Endometrial microvascular endothelial cells (primary cell): ENCODE data around the gene CRACR2B. TPM values are rescaled to one million over a fixed set of nuclear protein-coding genes. Genes with fewer than 3 reads are reported as not detected.

Experiments used
- in situ Hi-C: cut with HindIII; loops from 2 replicates; pipeline ENCODE4 v1.10.0; 2017; ENCODE audit warnings: low sequenced_read_pairs, low pct_unique_long_range_greater_than_20kb; ENCODE audit errors: inconsistent ontology term
- total RNA-seq: library from RNA; depleted of rRNA; stranded (reverse); fragments of >200 nt; gene quantifications from one replicate; pipeline ENCODE4 v1.2.3, GENCODE V29; 2015; ENCODE audit errors: inconsistent ontology term

CRACR2B gene
- total RNA-seq, 1 donor from 2014 or later: 6.6 TPM

DNA sequence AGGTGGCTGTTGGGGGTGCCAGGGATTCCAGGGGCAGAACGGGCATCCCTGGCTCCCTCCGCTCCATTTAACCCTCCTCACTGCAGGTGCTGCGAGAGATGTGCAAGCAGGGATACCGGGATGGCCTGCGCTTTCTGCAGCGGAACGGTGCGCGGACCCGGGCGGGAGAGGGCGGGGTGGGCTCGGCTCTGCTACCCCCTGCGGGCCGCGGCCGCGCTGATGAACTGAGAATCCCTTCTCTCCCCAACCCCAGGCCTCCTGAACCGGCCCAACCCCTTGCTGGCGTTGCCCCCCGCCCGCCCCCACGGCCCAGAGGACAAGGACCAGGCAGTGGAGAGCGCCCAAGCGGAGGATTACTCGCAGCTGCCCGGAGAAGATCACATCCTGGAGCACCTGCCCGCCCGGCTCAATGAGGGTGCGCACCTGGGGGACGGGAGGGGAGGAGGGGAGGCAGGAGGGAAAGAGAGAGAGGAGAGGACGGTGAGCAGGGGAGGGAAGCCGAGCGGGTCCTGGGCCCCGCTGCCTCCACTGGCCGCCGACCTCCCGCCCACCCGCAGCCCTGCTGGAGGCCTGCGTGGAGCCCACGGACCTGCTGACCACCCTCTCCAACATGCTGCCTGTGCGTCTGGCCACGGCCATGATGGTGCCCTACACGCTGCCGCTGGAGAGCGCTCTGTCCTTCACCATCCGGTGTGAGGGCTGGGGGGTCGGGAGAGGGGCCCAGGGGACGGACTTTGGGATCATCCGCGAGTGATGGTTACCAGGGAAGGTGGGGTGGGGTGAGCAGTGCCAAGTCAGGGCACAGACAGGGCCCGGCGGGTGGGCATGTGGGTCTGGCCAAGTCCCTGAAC, 4.1 kb upstream of the CRACR2B start:
- in situ Hi-C loops: no loop called here

DNA sequence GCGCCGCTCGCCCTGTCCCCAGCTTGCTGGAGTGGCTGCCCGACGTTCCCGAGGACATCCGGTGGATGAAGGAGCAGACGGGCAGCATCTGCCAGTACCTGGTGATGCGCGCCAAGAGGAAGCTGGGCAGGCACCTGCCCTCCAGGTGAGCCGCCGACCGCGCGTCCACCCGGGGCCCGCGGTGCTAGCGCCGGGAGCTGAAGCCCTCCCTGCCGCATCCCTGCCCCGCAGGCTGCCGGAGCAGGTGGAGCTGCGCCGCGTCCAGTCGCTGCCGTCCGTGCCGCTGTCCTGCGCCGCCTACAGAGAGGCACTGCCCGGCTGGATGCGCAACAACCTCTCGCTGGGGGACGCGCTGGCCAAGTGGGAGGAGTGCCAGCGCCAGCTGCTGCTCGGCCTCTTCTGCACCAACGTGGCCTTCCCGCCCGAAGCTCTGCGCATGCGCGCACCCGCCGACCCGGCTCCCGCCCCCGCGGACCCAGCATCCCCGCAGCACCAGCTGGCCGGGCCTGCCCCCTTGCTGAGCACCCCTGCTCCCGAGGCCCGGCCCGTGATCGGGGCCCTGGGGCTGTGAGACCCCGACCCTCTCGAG, 3.3 kb upstream of the CRACR2B start:
- in situ Hi-C loops: no loop called here

DNA sequence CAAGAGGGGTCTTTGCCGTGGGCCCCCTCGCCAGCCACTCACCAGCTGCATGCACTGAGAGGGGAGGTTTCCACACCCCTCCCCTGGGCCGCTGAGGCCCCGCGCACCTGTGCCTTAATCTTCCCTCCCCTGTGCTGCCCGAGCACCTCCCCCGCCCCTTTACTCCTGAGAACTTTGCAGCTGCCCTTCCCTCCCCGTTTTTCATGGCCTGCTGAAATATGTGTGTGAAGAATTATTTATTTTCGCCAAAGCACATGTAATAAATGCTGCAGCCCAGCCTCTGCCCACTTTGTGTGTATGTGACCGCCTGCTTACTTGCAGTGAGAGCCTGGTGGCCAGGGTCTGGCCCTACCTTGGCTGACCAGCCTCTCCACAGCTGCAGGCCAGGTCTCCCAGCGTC, 2.8 kb upstream of the CRACR2B start:
- in situ Hi-C loops: no loop called here

DNA sequence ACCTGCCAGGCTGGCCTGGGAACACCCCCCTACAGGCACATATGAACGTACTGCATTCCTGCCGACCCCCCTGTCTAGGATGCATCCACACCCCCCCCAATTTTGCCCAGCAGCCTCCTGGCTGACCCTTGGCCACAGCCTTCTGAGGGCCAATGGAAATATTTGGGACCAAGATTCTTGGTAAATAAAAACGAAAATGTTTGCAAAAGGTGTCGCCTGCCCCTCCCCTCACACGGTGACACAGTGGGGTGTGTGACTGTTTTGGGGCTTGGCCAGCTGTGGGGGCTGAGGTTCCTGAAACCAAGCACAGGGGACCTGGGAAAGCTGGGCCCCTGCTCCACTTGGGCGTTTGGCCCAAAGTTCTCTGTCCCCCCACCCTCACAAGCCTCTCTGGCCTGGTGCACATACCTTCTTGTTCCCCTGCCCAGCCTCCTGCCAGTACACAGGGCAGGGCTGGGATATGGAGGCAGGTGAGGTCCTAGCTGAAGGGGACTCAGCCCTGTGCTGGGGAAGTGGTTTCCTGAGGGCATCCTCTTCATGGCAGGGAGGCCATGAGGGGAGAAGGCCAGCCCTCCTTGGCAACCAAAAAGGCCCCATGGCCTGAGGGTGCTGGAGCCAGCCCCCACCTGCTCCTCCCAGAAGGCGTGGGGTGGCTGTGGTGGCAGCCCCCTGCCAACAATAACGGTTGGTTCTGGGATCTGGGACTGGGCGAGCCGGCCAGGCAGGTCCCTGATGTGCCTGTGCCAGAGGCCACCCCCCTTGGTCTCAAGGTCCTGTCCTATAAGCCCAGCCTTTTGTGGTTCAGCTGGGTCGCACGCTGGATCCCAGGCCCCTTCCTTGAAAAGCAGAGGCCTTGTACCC, 2.1 kb upstream of the CRACR2B start:
- in situ Hi-C loops: no loop called here

DNA sequence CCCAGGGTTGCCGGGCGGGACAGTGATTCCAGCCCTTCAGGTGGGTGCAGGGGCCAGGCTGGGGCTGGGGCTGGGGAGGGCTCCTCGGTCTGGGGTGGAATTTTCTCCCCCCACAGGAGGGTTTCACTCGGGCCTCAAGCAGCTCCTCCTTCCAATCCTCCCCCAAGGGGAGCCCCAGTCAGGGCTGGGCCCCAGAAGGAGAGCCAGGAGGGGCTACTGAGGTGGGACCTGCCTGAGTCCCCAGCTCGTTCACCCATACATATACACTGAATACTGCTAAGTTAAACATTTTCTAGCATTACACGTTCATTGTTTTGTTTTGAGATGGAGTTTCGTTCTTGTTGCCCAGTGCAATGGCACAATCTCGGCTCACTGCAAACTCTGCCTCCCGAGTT, 1.5 kb upstream of the CRACR2B start:
- in situ Hi-C loops: no loop called here

DNA sequence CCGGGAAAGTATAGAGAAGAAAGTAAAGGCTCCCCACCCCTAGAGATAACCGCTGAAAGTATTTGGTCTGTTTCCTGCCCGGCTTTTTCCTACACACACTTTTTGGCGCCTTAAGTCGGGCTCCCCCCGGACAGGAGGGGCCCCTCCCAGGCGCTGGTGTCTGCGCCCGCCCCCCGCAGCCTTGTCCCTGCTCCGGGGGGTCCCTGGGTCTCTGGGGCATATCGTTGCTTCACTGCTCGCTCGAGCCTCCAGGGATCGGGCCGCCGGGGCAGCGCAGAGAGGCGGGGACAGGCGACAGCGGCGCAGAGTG, 928 bp upstream of the CRACR2B start:
- in situ Hi-C loops: no loop called here

DNA sequence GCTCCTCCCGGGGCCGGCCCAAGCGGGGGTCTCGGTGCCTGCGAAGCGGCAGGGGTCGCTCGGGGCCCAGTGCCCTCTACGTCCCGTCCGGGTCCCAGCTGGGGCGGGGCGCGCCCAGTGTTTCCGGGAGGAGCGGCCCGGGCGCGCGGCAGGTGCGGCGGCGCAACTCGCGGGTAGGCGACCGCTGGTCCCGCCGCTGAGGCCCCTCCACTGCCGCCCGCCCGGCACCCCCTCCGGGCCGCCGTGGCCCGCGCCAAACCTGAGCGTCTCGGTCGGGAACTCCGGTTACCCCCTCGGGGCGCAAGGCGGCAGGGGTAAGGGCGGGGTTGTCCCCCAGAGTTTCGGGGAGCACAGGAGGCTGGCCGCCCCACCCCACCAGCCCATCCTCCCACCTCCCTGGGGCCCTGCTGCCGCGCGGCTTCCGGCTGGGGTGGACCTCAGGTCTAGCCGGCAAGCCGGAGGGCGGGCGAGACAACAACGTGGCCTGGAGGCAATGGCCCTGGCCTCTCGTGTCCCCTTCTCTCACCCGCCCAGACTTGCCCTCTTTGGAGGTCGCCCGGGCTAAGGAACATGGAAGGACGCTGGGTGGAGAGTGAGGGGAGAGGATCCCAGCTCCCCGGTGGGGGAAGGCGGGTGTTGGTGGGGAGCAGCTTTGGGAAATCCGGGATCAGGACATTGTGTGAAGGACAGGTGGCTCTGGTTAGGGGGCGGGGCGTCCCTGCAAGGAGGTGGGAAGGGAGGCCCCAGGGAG, 398 bp upstream of the CRACR2B start:
- in situ Hi-C loops: no loop called here

DNA sequence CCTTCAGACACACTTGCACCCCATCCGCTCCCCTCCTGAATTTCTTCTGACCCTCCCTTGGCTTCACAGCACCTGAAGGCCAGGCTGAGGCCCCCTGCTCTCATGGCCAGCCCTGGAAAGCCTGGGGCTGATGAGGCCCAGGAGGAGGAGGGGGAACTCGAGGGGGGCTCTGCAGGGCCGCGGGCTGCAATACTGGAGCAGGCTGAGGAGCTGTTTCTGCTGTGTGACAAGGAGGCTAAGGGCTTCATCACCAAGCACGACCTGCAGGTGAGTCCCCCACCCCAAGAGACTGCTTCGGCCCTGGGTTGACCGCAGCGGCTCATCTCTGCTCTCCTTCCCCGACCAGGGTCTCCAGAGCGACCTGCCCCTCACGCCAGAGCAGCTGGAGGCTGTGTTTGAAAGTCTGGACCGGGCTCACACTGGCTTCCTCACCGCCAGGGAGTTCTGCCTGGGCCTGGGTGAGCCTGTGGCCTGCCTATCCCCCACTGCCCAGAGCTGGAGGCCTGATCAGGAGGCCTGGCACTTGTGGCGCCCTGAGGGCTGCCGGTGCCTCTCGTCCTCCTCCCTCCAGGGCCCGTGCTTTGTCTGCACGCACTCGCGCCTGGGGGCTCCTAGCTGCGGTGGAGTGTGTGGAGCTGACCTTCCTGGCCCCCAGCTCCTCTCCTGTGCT, 922 bp downstream of the CRACR2B start:
- in situ Hi-C loops: no loop called here

DNA sequence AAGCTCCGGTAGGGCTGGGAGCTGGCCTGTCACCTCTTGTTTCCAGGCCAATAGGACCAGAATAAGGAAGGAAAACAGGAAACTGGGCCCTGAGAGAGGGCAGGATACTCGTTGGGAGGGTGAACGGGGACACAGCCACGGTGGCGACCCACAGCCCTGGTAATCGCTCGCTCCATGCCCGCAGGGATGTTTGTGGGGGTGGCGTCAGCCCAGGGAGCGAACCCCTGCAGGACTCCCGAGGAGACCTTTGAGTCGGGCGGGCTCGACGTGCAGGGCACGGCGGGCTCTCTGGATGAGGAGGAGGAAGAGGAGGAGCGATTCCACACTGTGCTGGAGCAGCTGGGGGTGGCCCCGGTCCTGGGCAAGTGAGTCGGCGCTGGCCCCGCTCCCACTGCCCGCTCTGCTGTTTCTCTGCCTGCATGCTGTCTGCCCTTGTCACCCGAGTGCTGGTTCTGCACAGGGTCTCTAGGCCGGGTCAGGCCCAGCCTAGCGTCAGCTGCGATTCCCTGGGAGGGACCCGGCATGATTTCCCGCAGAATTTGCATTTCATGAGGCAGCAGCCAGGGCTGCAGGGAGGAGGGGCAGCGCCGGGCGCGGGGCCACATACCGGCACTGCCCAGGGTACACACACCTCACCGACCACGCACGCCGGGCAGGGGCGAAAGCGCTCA, 1.6 kb downstream of the CRACR2B start:
- in situ Hi-C loops: no loop called here

DNA sequence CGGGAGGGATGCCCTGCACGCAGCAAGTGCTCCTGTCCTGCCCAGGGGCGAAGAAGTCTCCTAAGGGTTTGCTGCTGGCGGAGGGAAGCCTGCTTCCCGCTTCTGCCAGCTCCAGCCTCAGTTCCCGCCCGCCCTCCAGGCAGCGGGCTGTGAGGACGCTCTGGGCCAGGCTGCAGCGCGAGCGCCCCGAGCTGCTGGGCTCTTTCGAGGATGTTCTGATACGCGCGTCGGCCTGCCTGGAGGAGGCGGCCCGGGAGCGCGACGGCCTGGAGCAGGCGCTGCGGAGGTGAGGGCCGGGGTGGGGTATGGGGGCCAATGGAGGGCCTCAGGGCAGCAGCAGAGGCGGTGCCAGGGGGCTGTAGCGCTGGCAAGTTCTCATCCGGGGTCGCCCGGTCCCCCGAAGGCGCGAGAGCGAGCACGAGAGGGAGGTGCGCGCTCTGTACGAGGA, 2.2 kb downstream of the CRACR2B start:
- in situ Hi-C loops: no loop called here

DNA sequence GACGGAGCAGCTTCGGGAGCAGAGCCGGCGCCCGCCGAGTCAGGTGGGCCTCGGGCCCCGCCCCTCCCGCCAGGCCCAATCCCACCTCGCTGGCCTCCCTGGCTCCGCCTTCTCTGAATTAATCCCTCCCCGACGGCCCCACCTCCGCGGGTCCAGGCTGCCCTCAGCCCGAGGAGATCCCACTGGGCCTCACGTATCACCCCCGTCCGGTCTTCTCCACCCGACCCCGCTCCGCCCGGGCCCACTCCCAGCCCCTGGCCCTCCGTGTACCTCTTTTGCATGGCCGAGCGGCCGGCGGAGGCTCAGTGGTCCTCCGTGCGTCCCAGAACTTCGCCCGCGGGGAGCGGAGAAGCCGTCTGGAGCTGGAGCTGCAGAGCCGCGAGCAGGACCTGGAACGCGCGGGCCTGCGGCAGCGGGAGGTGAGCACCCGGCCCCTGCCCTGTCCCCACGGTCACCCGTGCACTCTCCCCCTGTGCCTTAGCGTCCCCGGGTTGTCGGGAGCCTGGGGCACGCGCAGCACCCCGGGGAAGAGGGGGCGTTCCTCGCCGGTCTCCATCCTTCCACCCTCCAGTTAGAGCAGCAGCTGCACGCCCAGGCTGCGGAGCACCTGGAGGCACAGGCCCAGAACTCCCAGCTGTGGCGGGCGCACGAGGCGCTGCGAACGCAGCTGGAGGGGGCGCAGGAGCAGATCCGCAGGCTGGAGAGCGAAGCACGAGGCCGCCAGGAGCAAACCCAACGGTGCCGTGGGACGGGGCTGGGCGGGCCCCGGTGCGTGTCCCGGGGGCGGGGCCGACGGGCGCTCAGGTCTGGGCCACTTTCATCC, 2.8 kb downstream of the CRACR2B start:
- in situ Hi-C loops: no loop called here

DNA sequence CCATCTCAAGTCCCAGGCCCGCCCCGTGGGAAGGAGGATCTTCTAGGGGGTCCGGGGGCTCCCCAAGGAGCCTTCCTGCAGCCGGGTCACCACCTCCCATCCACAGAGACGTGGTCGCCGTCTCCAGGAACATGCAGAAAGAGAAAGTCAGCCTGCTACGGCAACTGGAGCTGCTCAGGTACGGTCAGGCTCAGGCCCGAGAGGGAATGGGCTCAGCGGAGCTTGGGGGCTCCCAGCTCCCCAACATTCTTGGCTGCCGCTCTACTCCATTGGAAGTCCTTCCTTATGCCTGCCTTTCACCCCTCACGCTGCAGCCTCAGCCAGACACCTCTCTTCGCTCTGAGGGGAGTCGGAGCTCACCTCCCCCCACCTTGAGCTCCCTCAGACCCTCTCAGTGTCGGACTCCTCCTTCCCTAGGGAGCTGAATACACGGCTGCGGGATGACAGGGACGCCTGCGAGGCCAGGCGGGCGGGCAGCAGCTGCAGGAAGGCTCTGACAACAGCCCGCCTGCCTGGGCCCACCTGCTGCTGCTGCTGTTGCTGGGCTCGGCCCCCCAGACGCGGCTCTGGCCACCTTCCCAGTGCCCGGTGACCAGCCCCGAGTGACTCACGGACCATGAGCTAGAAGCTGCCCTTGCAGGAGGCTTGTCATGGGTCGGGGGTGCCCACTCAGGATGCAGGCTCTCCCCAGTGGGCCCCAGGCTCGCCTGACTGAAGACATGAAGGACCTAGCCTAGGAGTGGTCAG, 3.6 kb downstream of the CRACR2B start:
- in situ Hi-C loops: no loop called here

DNA sequence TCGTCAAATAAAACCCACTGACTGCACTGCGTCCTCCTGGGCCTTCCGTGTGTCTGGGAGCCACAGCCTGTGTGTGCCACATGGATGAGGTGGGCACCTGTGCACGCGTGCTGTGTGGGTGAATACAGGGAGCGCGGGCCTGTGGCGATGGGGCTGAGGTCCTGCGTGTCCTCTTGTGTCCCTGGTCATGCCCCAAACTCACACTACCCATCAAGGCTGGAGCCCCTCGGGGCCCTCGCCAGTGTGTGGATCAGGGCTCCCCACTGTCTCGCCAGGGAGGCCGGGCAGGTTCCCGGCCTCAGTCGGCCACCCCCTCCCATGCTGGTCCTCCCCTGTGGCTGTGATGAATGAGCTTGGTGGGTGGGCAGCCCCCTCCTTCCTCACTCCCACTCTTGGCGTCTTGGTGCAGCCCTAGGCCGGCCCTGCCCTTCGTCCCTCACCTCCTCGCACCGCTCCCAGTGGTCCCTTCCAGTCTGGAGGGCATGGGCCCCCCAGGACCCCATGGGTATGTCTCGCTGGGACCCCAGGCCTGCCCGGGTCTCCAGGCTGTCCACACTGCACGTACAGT, 4.3 kb downstream of the CRACR2B start:
- in situ Hi-C loops: no loop called here

DNA sequence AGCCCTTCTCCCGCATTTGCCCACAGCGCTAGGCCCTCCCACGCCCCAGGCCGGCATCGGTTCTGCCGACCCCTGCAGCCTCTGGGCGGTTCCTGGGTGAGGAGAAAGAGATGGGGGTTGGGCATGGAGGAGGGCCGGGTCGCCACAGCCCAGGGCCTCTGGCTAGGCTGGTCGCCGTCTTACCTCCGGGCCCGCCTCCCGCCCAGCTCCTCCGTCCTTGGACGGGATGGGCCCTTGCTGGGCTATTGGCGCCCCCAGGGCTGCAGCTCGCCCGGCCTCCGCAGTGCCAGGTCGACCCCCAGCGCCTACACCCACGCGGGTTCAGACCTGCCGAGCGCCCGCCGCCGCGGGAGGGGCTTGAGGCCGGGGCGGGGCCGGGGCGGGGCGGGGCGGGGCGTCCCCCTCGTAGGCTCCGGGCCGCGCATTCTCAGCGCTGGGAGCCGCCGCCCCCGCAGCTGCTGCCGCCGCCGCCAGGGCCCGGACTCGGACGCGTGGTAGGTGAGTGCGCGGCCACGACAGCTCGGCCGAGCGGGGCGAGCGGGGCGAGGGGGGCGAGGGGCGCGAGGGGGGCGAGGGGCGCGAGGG, 4.9 kb downstream of the CRACR2B start, which contains the start of gene CD151:
TSS of gene CD151 (plus strand) at position 424 of the 585 bp plus-strand sequence. CDS start 3,118 bp downstream, outside the sequence.
- in situ Hi-C loops: no loop called here

DNA sequence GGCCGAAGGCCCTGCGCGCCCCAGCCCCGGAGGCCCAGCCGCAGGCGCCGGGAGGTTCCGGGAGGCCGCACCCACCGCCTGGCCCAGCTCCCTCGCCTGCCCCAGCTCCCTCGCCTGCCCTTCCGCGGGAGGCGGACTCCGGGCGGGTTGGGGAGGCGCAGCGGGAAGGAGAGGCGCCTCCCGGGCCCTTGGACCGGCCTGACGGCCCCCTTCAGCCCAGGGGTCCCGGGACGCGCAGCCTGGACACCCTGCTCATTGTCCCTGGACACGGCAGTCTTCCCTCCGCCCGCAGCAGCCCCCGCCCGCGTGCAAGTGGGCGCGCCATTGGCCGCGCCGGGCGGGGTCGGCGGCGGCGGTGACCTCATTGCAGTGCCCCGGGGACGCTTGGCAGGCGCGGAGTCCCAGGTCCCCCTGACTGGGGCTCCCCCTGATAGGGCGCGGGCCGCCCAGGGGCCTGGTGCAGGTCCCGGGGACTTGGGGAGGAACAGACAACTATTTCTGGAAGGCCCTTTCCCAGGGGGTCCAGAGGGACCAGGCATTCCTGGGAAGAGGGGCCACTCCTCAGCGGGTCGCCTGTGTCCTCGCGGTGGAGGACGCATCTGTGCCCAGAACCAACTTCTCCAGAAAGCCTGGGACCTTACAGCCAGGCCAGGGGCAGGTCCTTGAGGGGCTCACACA, 5.5 kb downstream of the CRACR2B start:
- in situ Hi-C loops: no loop called here
